K562 (cell line): ENCODE data around the gene CTSW. TPM values are rescaled to one million over a fixed set of nuclear protein-coding genes. Genes with fewer than 3 reads are reported as not detected.

Experiments used
- BDP1 ChIP-seq: IDR thresholded peaks from 3 replicates; pipeline ENCODE4 v1.6.1; 2011; ENCODE audit not compliant: insufficient read length, insufficient read depth
- CHD2 ChIP-seq: IDR thresholded peaks from 2 replicates; pipeline ENCODE4 v1.6.1; 2011; ENCODE audit warnings: low read depth, low read length
- ELF1 ChIP-seq: fragments of 200-800 bp; sonication (Bioruptor generic); IDR thresholded peaks from 2 replicates; pipeline ENCODE4 v1.6.1; 2016; ENCODE audit warnings: missing genetic modification characterization, missing compliant biosample characterization
- ETS1 ChIP-seq: conservative IDR thresholded peaks from 2 replicates; pipeline ENCODE4 v1.6.1; 2011; ENCODE audit warnings: low read depth, mild to moderate bottlenecking, low read length; ENCODE audit not compliant: control insufficient read depth
- GABPB1 ChIP-seq: sonication (generic); formaldehyde crosslinking; IDR thresholded peaks from 2 replicates; pipeline ENCODE4 v1.8.0; 2022; ENCODE audit warnings: mild to moderate bottlenecking, missing genetic modification reagents
- MAX ChIP-seq: sonication (generic); formaldehyde crosslinking; IDR thresholded peaks from 2 replicates; pipeline ENCODE4 v1.9.0; 2022; ENCODE audit warnings: mild to moderate bottlenecking, missing genetic modification reagents
- POLR2A ChIP-seq: fragments of 450-650 bp; conservative IDR thresholded peaks from 2 replicates; pipeline ENCODE4 v1.6.1; 2016
- POLR2G ChIP-seq: fragments of 200-400 bp; formaldehyde crosslinking; IDR thresholded peaks from 2 replicates; pipeline ENCODE4 v1.6.1; 2017; ENCODE audit warnings: low read depth, mild to moderate bottlenecking, antibody characterized with exemption, low read length, moderate library complexity
- PRPF4 ChIP-seq: fragments of 200-400 bp; formaldehyde crosslinking; IDR thresholded peaks from one replicate; pipeline ENCODE4 v1.6.1; 2017; ENCODE audit warnings: low read length, low read depth, mild to moderate bottlenecking; ENCODE audit not compliant: insufficient read depth, poor library complexity, severe bottlenecking
- RBFOX2 ChIP-seq: fragments of 200-400 bp; formaldehyde crosslinking; IDR thresholded peaks from 2 replicates; pipeline ENCODE4 v1.6.1; 2017; ENCODE audit warnings: low read depth, mild to moderate bottlenecking, low read length, moderate library complexity
- RBM22 ChIP-seq: fragments of 200-400 bp; formaldehyde crosslinking; IDR thresholded peaks from 2 replicates; pipeline ENCODE4 v1.6.1; 2018; ENCODE audit warnings: low read length, low read depth; ENCODE audit not compliant: poor library complexity, severe bottlenecking
- SAFB ChIP-seq: fragments of 200-400 bp; formaldehyde crosslinking; IDR thresholded peaks from 2 replicates; pipeline ENCODE4 v1.6.1; 2017; ENCODE audit warnings: low read depth, low read length, borderline replicate concordance
- VEZF1 ChIP-seq: fragments of 200-800 bp; sonication (Bioruptor generic); IDR thresholded peaks from 2 replicates; pipeline ENCODE4 v1.6.1; 2017; ENCODE audit warnings: missing genetic modification characterization, missing compliant biosample characterization
- ZFPM2 ChIP-seq: fragments of 250-450 bp; sonication (Bioruptor Pico); IDR thresholded peaks from 2 replicates; pipeline ENCODE4 v1.5.1; 2022; ENCODE audit warnings: mild to moderate bottlenecking
- ZNF23 ChIP-seq: fragments of 250-450 bp; sonication (Bioruptor Pico); IDR thresholded peaks from 2 replicates; pipeline ENCODE4 v1.4.0; 2020; ENCODE audit warnings: mild to moderate bottlenecking
- ZNF507 ChIP-seq: conservative IDR thresholded peaks from 2 replicates; pipeline ENCODE4 v1.6.1; 2017; ENCODE audit warnings: missing genetic modification characterization, missing compliant biosample characterization
- ZNF609 ChIP-seq: sonication (generic); formaldehyde crosslinking; IDR thresholded peaks from 2 replicates; pipeline ENCODE4 v1.8.1; 2023; ENCODE audit warnings: missing genetic modification reagents, mild to moderate bottlenecking, borderline replicate concordance
- ZNF740 ChIP-seq, 3 experiments: fragments of 200-800 bp in 1 of 3; sonication (Bioruptor generic) in 1 of 3; sonication (generic) in 1 of 3; formaldehyde crosslinking in 1 of 3; IDR thresholded peaks; 2 replicates each; pipeline versions ENCODE4 v1.6.1 to v1.8.0; 2016 to 2022; ENCODE audit warnings: mild to moderate bottlenecking in 2 of 3, missing compliant biosample characterization in 2 of 3, missing genetic modification characterization in 2 of 3, missing genetic modification reagents in 1 of 3
- polyA plus RNA-seq, 8 experiments: library from polyadenylated mRNA; depleted of rRNA in 4 of 8; stranded (reverse) in 5 of 8; unstranded in 3 of 8; fragments of >200 nt; fragmentation: Nextera tagmentation in 2 of 8; fragmentation: Illumina TruSeq in 1 of 8; extraction: Ambion mirVana in 2 of 8; extraction: Trizol in 1 of 8; gene quantifications; 2 replicates each; pipeline versions ENCODE4 v1.2.1 to v1.2.3, GENCODE V29; 2011 to 2014; ENCODE audit warnings: inconsistent platforms in 1 of 8, missing spikeins in 1 of 8
- total RNA-seq, 7 experiments: library from RNA; depleted of rRNA in 6 of 7; stranded (reverse); fragments of >200 nt in 6 of 7; fragmentation: Illumina TruSeq in 2 of 7; extraction: Trizol in 2 of 7; gene quantifications; 2 replicates each; pipeline versions ENCODE4 v1.2.1 to v1.2.3, GENCODE V29; 2011 to 2021; ENCODE audit warnings: low replicate concordance in 1 of 7

The CTSW gene
- total and polyA plus RNA-seq, 9 of the 15 experiments (the other 6 are each of a cell fraction or from before 2014, with no cell fraction given), result 0.04 TPM; not detected in 8

GRCh38 chr11:65869643-65870306, 9.9 kb upstream of the CTSW start (continued):
- TF ChIP-seq ETS1 (no peak), MAX (CRISPR knock-in tag) (no peak), VEZF1 (CRISPR knock-in tag) (no peak), ZNF609 (no peak), ZNF507 (tag) (no peak), ELF1 (tag) (no peak), RBM22 (peak; percentile 74), PRPF4 (no peak), POLR2G (peak; percentile 89), SAFB (no peak), GABPB1 (CRISPR knock-in tag) (0 out of 2 replicates have a peak, but pooled peaks have one; percentile 5), ZNF740 (CRISPR knock-in tag; IDR thresholded peaks at IDR 0.05) (no peak), ZNF740 (tag; IDR thresholded peaks at IDR 0.05) (no peak), CHD2 (no peak), RBFOX2 (peak; percentile 48; the same call in 1 of the 2 replicates), POLR2A (peak; percentile 33; the same call in 1 of the 2 replicates), BDP1 (no peak), ZFPM2 (CRISPR knock-in tag) (no peak), ZNF23 (CRISPR knock-in tag) (no peak)
